ENCODE data around the gene PTPRC.

DNA sequence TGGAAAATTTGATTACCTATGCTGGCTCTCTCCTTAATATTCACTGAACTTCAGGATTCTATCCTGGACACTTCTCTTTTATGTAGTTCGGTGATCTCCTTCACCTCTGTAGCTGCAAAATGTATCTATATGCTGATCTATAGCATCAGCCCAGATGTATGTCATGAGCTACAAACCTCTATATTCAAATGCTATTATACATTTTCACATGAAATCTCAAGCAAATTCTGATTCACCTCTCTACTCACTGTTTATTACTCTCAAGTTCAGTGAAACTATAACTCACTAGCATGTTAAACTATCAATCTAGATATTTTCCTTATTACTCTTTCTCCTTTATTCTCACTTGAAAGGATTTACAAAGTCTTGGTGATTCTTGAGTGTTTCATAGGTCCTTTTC is 52.2 kb downstream of the PTPRC start:
- no peak for TF ChIP-seq POLR2AphosphoS5 (IDR thresholded peaks at IDR 0.05; ENCODE audit: low read depth, low read length)
- no peak for TF ChIP-seq POU2F2 (IDR thresholded peaks at IDR 0.05; ENCODE audit: low read depth, low read length)
- no peak for TF ChIP-seq POLR2A (IDR thresholded peaks at IDR 0.05; ENCODE audit: low read depth, low read length)
- TF ChIP-seq PAX5 (IDR thresholded peaks at IDR 0.05; ENCODE audit: insufficient read depth, low read length, severe bottlenecking): no peak

Measured in GM12891 (cell line).